Fibroblast of lung (primary cell): Measurements from ENCODE around the gene DDC.

ENCODE experiments used
- EZH2 ChIP-seq: IDR thresholded peaks from 2 replicates; pipeline ENCODE4 v1.5.1; 2012; ENCODE audit warnings: low read length, control low read depth, mild to moderate bottlenecking; ENCODE audit errors: missing control alignments
- TF ChIP-seq, protein P1 (sequence below), 2 donors: IDR thresholded peaks in 1 of 2; conservative IDR thresholded peaks in 1 of 2; 1 replicate in 1 of 2; 2 replicates in 1 of 2; pipeline ENCODE4 v1.5.1; 2011 to 2012; ENCODE audit warnings: low read length in 2 of 2, control low read depth in 1 of 2, inconsistent platforms in 1 of 2, low read depth in 1 of 2, mild to moderate bottlenecking in 1 of 2

- no peak for TF ChIP-seq EZH2
- TF ChIP-seq, protein P1, sequence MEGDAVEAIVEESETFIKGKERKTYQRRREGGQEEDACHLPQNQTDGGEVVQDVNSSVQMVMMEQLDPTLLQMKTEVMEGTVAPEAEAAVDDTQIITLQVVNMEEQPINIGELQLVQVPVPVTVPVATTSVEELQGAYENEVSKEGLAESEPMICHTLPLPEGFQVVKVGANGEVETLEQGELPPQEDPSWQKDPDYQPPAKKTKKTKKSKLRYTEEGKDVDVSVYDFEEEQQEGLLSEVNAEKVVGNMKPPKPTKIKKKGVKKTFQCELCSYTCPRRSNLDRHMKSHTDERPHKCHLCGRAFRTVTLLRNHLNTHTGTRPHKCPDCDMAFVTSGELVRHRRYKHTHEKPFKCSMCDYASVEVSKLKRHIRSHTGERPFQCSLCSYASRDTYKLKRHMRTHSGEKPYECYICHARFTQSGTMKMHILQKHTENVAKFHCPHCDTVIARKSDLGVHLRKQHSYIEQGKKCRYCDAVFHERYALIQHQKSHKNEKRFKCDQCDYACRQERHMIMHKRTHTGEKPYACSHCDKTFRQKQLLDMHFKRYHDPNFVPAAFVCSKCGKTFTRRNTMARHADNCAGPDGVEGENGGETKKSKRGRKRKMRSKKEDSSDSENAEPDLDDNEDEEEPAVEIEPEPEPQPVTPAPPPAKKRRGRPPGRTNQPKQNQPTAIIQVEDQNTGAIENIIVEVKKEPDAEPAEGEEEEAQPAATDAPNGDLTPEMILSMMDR (conservative IDR thresholded peaks at IDR 0.05 in 1 of 2, IDR thresholded peaks at IDR 0.05 in 1 of 2; ENCODE audit: low read depth in 1 of 2, low read length in 2 of 2): no peak
Observed at GRCh38 chr7:50474382-50475160, 90.6 kb downstream of the DDC start.
